Neural cell (in vitro differentiated cells): Measurements from ENCODE around the gene ZNF407.

Source experiments
- EP300 ChIP-seq: fragments of 450-650 bp; conservative IDR thresholded peaks from 2 replicates; pipeline ENCODE4 v1.6.1; 2014; ENCODE audit warnings: antibody characterized with exemption, mild to moderate bottlenecking, moderate library complexity; ENCODE audit not compliant: poor library complexity, severe bottlenecking
- EZH2 ChIP-seq: fragments of 200-600, 300-800 bp; shearing (Covaris generic), sonication (generic); IDR thresholded peaks from 2 replicates; pipeline ENCODE4 v1.6.1; 2014; ENCODE audit warnings: antibody characterized with exemption, low read length, borderline replicate concordance, mild to moderate bottlenecking; ENCODE audit not compliant: insufficient read depth, poor library complexity, severe bottlenecking
- POLR2AphosphoS5 ChIP-seq: IDR thresholded peaks from 2 replicates; pipeline ENCODE4 v1.6.1; 2012
- RAD21 ChIP-seq: fragments of 450-650 bp; conservative IDR thresholded peaks from 2 replicates; pipeline ENCODE4 v1.6.1; 2014; ENCODE audit warnings: antibody characterized with exemption, mild to moderate bottlenecking, moderate library complexity
- SMC3 ChIP-seq: fragments of 450-650 bp; conservative IDR thresholded peaks from 2 replicates; pipeline ENCODE4 v1.6.1; 2014; ENCODE audit warnings: antibody characterized with exemption, mild to moderate bottlenecking, moderate library complexity; ENCODE audit not compliant: poor library complexity
- TAF1 ChIP-seq: IDR thresholded peaks from 2 replicates; pipeline ENCODE4 v1.6.1; 2012; ENCODE audit warnings: low read depth
- TF ChIP-seq, protein P1 (sequence below): fragments of 450-650 bp; IDR thresholded peaks from 2 replicates; pipeline ENCODE4 v1.5.1; 2014; ENCODE audit warnings: antibody characterized with exemption, mild to moderate bottlenecking, moderate library complexity; ENCODE audit not compliant: poor library complexity, severe bottlenecking
- TF ChIP-seq, protein P2 (sequence below): IDR thresholded peaks from 2 replicates; pipeline ENCODE4 v1.6.1; 2012; ENCODE audit warnings: borderline replicate concordance

DNA sequence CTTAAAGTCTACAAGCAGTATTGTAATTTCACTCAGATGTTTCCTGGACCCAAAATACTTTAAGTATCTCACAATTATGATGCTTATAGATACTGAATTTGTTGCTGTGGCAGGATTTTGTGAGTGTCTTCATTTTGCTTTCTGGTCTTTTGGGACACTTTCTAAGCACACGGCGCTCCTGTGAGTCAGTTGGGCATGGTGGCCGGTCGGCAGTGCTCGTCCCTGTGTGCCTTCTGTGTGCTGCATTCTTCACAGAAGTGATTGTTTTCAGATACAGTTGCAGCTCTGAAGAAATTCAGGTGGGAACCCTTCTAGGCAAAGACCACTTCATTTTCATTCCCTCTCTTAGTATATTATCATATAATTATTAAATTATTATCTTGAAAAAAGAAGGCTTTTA lies 273.3 kb downstream of the ZNF407 start:
- no peak for TF ChIP-seq RAD21
- TF ChIP-seq EP300, result no peak
- TF ChIP-seq, protein P1, sequence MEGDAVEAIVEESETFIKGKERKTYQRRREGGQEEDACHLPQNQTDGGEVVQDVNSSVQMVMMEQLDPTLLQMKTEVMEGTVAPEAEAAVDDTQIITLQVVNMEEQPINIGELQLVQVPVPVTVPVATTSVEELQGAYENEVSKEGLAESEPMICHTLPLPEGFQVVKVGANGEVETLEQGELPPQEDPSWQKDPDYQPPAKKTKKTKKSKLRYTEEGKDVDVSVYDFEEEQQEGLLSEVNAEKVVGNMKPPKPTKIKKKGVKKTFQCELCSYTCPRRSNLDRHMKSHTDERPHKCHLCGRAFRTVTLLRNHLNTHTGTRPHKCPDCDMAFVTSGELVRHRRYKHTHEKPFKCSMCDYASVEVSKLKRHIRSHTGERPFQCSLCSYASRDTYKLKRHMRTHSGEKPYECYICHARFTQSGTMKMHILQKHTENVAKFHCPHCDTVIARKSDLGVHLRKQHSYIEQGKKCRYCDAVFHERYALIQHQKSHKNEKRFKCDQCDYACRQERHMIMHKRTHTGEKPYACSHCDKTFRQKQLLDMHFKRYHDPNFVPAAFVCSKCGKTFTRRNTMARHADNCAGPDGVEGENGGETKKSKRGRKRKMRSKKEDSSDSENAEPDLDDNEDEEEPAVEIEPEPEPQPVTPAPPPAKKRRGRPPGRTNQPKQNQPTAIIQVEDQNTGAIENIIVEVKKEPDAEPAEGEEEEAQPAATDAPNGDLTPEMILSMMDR, result no peak
- TF ChIP-seq EZH2, result no peak
- no peak for TF ChIP-seq TAF1
- TF ChIP-seq, protein P2, sequence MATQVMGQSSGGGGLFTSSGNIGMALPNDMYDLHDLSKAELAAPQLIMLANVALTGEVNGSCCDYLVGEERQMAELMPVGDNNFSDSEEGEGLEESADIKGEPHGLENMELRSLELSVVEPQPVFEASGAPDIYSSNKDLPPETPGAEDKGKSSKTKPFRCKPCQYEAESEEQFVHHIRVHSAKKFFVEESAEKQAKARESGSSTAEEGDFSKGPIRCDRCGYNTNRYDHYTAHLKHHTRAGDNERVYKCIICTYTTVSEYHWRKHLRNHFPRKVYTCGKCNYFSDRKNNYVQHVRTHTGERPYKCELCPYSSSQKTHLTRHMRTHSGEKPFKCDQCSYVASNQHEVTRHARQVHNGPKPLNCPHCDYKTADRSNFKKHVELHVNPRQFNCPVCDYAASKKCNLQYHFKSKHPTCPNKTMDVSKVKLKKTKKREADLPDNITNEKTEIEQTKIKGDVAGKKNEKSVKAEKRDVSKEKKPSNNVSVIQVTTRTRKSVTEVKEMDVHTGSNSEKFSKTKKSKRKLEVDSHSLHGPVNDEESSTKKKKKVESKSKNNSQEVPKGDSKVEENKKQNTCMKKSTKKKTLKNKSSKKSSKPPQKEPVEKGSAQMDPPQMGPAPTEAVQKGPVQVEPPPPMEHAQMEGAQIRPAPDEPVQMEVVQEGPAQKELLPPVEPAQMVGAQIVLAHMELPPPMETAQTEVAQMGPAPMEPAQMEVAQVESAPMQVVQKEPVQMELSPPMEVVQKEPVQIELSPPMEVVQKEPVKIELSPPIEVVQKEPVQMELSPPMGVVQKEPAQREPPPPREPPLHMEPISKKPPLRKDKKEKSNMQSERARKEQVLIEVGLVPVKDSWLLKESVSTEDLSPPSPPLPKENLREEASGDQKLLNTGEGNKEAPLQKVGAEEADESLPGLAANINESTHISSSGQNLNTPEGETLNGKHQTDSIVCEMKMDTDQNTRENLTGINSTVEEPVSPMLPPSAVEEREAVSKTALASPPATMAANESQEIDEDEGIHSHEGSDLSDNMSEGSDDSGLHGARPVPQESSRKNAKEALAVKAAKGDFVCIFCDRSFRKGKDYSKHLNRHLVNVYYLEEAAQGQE, result no peak
- TF ChIP-seq POLR2AphosphoS5, result no peak
- TF ChIP-seq SMC3, result no peak
